Left kidney (tissue), 2 donors: ENCODE measurements around the gene ZFAND4. TPM values are rescaled to one million over a fixed set of nuclear protein-coding genes. Genes with fewer than 3 reads are reported as not detected.
A peak's percentile ranks its signal among the peaks of the same experiment; 100 is the strongest.
"Not testable (repeated sequence)": the region's sequence is repeated elsewhere in the genome, so short reads cannot be mapped to it uniquely, and the experiment has no call there.

ENCODE experiments used
- DNase-seq: peaks from one replicate; pipeline ENCODE4 v3.0.0-alpha.2; 2013
- polyA plus RNA-seq: library from polyadenylated mRNA; unstranded; fragments of 120-200 nt; gene quantifications from one replicate; pipeline ENCODE4 v1.2.1, GENCODE V29; 2013; ENCODE audit not compliant: insufficient read length

ZFAND4 gene
- polyA plus RNA-seq, 1 donor = 18.2 TPM

DNA sequence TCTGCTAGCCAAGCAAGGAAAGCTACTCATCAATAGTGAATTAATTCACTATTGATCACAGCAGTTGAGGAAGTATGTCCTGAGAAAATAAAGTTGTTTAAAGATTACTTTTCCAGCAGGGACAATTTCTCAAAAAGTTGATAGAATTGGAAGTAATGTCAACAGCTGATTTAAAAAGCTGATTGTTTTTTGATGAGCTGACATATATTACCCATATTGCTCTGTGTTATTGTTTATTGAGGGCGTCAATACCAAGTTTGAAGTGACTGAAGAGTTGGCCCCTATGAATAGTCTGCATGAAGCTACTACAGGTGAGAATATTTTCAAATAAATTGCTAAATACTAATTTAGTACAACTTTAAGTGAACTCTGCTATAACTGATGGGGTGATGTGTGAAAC, 28.0 kb downstream of the ZFAND4 start:
- DNase-seq = no peak

DNA sequence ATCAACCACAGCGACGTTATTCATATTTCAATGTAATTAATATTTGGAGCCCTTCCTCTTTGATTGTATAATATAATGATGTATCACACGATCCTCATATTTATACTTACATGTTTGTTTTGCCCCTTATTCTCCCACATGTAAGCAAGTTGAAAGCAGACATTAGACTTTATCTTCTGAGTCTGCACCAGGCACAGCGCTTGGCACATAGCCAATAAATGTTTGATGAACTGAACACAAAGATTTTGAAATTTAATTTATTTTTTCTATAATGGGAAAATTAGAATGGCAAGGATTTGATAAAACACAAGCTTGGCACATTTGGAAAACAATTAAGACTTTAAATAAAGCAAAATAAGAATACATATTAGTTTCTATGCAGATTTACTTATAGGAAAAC, 31.6 kb downstream of the ZFAND4 start:
- DNase-seq = no peak

DNA sequence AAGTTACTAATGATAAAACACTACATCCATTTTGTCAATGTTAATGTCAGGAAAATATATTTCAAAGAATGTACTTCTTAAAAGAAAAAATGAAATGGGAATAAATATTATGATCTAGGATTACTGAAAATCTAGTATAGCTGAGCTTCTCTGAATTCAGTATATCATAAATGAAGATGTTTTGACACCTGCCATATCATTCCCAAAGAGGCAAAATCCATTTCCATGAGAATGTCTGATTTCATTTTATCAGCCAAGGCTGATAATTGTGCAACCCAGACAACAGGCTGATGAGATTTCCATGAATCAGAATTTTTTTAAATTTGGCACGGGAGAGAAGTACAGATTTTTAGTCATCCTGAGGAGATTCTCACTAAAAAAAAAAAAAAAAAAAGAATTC, 32.5 kb downstream of the ZFAND4 start:
- DNase-seq = no peak

DNA sequence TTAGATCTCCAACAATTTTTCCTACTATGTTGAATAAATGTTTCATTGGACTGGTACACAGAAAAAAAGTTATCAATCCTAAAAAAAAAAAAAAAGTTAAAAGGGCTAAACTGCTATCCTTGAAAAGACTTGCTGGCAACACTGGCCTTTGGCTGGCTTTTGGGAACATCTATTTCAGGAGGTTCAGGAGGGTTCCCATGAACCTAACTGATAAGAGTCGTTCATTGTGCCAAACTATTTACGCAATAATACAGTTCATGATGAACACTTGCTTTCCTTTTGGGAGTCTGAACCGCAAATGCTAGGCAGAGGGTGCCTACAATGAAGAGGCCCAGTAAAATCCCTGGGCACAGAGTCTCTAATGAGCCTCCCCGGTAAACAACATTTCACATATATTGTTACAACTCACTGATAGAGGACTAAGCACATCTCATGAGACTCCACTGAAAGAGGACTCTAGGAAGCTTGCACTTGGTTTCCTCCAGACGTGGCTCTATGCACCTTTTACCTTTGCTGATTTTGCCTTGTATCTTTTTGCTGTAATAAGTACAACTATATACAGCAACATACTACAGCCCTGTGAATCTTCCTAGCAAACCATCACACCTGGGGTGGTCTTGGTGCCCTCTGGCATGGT, 45.0 kb downstream of the ZFAND4 start:
- no peak for DNase-seq

DNA sequence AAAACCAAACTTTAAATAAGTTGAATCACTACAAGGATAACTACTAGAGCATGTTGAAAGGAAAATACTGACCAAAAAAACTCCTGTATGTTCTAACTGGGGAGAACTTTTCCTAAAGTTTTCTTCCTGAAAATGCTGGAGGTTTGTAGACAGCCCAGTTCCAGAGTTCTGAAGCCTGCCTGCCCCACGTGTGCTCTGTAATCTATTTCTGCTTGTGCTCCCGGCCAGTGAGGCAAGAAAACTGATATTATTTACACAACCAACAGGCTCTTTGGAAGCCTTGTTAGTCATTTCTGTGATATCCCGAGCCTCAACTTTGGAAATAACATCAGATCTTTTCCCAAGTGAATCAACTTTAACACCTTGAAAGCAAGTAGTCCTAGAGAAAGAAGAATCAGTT, 46.7 kb downstream of the ZFAND4 start:
- DNase-seq = no peak

DNA sequence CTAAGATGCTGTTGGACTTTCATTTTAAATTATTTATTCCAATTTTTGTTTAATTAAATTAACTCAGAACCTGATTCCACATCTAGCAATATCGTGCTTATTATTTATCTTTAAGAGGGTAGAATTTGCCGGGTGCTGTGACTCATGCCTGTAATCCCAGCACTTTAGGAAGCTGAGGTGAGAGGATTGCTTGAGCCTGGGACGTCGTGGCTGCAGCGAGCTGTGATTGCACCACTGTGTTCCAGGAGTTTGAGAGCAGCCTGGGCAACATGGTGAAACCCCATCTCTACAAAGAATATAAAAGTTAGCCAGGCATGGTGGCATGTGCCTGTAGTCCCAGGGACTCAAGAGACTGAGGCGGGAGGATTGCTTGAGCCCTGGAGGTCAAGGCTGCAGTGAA, 47.8 kb downstream of the ZFAND4 start:
- no peak for DNase-seq

- no peak for DNase-seq
These were observed 57.7 kb downstream of the ZFAND4 start for GRCh38 chr10:45614869-45615268.

DNA sequence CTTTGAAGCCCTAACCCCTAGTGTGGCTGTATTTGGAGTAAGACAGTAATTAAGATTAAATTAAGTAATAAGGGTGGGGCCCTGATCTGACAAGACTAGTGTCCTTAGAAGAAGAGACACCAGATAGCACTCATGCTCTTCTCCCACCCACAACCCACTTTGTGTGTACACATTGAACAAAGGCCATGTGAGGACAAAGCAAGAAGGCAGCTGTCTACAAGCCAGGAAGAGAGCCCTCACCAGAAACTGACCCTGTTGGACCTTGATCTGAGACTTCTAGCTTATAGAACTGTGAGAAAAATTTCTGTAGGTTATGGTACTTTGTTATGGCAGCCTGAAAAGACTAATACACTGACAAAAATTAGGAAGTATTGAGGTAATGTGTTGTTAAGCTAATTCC, 59.8 kb downstream of the ZFAND4 start:
- DNase-seq = no peak

DNA sequence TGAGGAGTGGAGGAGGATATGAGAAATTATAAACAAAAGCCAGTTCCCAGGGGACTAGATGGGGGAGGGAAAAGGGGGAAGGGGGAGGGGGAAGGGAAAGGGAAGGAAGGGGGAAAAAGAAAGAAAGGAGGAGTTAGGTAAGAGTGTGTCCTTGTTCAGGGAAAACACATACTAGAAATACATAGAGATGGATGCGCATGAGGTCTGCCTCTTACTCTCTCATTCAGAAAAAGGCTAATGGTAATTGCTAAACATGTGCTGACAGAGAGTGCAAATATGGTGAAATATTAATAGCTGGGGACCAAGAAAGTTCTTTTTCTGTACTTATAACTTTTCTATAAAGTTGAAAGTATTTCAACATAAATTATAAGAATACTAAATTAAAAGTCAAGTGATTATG, 64.5 kb downstream of the ZFAND4 start:
- no peak for DNase-seq

DNA sequence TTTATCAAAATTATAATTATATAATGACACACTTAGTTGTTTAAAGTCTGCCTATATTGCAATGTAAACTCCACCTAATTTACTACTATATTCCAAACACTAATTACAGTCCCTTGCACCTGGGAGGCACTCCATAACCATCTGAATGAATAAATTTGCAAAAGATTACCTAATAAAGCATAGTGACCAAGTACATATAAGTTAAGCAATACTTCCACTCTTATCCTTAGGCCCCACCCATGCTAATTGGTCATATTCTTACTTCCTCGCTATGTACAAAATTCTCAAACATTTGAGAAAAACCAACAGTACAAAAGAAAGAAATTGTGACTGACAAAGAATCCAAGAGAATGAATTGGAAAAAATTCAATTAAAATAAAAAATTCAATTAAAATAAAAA, 65.3 kb downstream of the ZFAND4 start:
- DNase-seq = no peak

- DNase-seq = no peak
These were observed 69.7 kb downstream of the ZFAND4 start for GRCh38 chr10:45602836-45603235.

GRCh38 chr10:45602082-45602730, 70.4 kb downstream of the ZFAND4 start:
- DNase-seq = no peak

DNA sequence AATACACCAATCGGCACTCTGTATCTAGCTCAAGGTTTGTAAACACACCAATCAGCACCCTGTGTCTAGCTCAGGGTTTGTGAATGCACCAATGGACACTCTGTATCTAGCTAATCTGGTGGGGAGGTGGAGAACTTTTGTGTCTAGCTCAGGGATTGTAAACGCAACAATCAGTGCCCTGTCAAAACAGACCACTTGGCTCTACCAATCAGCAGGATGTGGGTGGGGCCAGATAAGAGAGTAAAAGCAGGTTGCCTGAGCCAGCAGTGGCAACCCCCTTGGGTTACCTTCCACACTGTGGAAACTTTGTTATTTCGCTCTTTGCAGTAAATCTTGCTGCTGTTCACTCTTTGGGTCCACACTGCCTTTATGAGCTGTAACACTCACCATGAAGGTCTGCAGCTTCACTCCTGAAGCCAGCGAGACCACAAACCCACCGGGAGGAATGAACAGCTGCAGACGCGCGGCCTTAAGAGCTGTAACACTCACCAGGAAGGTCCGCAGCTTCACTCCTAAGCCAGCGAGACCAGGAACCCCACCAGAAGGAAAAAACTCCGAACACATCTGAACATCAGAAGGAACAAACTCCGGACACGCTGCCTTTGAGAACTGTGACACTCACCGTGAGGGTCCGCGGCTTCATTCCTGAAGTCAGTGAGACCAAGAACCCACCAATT, 71.2 kb downstream of the ZFAND4 start:
- not testable (repeated sequence) for DNase-seq

GRCh38 chr10:45600337-45601253, 72.0 kb downstream of the ZFAND4 start:
- not testable (repeated sequence) for DNase-seq

DNA sequence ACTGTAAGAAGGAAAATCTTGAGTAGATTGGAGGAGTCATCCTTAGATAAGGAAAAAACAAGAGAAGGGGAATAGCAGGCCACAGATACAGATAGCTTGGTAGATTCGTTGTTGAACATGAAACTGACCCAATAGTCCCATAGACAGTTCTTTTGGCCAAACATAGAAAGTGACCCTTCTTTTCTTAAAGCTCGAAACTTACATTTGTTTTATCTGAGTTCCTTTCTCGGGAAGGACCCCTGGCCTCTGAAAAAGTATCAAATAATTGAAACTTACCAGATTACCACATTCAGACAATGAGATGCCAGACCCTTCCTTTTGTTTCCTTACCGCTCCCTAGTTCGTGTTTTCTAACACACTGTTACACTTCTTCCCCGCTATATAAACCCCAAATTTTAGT, 72.9 kb downstream of the ZFAND4 start:
- no peak for DNase-seq

DNA sequence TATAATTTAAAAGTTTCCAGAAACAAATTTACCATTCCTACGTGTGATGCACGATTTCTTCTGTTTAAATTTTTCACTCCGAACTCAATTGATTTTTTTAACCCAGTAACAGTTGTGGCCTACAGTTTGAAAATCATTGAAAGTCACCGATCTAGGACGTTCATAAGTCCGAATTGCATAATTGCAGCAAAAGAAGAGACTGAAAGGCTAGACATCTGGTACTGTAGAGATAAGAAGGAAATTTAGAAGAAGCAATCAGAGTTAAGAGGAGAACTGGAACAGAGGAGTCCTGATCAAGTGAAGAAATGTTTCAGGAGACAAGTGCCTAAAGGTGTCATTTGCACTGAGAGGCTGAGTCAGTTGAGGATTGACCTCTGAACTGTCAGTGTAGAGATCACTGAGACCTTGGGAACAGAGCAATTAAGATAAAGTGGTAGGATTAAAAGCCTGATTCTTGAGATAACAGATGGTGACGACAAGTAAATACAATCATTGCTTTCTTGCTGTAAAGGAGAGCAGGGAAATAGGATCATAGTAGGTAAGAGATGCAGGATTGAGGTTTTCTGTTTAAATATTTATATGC, 73.5 kb downstream of the ZFAND4 start:
- no peak for DNase-seq

- no peak for DNase-seq
These were observed 76.0 kb downstream of the ZFAND4 start for GRCh38 chr10:45596526-45596925.

DNA sequence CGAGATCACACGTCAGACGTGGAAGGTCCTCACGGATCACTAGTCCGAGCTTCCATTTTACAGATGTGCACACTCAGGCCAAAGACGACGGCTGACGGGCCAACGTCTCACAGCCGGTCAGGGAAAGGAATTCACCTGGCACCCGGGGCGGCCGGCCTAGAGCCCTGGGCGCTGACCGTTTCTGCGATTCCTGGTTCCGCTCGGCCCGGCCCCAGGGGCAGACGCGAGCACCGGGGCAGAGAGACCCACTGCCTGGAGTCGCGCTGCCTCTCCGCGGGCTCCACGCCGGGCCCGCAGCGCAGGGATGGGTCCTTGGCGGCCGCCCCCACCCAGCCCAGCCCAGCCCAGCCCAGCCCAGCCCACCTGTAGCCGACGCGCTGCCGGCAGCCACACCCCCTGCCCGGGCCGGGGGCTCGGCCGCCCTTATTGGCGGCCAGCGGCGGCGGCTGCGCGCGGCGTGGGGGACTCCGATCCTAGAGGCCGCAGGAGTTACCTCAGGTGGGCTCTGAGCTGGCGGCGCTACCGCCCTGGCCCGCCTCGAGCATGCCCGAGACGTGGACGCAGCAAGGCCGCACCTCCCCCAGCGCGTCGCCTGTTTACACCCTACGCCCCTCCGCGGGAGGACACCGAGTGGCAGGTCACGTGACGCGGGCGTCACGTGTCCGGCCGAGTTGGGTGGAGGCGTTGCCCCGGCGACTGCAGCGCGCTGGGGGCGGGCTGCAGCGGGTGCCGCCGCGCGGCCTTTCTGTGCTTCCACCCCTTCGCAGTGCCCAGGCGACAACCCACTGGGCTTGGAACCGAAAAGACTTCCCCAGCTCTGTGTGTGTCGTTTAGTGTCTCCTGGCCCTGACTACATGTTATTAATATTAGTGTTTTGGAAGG, 78.1 kb downstream of the ZFAND4 start:
- peak; percentile 91 for DNase-seq

- no peak for DNase-seq
These were observed 78.7 kb downstream of the ZFAND4 start for GRCh38 chr10:45593938-45594275.

DNA sequence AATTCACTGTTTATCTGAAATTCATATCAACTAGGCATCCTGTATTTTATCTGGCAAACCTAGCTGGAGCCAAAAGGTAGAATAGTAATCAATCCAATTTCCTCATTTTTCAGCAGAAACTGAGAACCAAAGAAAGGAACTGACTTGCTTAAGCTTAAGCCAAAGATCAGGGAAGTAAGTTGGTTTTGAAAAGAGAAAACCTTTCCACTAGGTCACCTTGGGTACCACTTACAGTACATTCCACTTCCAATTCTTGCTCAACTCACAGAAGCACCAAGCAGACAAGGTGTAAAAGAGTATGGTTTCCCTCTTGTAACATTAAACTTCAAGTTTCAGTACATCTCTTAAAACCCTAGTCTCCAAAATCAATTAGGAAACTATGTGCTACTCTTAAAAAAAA, 79.6 kb downstream of the ZFAND4 start:
- DNase-seq = no peak

- no peak for DNase-seq
These were observed 80.1 kb downstream of the ZFAND4 start for GRCh38 chr10:45592432-45592831.
